NCI-H187 (cell line): ENCODE results near the gene OBSCN.

Source experiments
- DNase-seq, 2 experiments: peaks; one replicate each; lab custom pipeline; 2025; lab: John Stamatoyannopoulos, UW

OBSCN gene

GRCh38 chr1:228407106-228408040 is 199.5 kb downstream of the OBSCN start:
- DNase-seq: no peak

DNA sequence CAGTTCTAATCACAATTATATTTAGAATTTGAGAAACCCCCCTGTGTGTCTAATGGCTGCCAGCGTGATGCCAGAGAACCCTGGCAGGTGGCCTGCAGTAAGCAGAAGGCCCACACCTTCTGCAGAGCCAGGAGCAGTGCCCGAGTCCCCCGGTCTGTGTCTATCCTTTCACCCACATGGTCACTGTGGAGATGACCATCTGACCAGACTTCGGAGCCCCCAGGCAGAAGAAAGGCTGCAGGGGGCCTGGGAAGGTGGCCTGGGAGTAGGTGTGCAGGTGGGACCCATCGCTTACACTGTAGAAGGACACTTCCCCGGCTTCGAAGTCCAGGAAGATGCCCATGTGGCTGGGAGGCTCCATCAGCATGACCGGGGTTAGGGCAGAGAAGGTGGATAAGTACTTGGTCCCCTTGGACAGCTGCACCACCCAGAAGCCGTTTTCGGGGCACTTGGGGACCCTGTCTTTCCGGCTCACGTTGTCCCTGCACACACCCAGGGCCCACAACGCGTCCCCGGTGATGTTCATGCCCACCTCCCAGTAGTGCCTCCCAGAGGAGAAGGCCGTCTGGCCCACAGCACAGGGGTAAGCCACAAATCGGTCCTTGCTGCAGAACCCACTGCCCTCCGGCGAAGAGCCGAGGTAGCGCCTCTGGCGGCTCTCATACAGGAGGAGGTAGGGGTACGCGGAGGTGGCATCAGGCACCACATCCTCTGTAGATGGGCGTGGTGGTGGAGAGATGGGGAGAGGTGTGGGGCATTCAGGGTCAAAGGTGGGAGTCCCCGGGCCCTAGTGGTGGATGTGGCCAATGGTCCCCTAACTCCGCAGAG is 200.4 kb downstream of the OBSCN start:
- no peak for DNase-seq

GRCh38 chr1:228408869-228409805 is 201.3 kb downstream of the OBSCN start:
- no peak for DNase-seq

DNA sequence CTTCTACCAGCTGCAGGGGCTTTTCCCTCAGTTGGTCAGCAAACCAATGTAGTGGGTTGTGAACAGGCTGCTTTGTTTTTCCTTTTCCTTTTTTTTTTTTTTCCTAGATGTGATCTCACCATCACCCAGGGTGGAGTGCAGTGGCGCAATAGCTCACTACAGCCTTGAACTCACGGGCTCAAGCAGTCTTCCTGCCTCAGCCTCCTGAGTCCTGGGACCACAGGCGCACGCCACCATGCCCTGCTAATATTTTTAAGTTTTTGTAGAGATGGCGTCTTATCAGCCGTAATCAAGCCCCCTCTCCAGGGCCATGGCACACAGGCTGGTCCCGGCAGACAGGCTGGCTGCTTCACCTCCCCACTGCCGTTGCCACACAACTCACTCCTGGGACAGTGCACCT is 202.2 kb downstream of the OBSCN start:
- no peak for DNase-seq

DNA sequence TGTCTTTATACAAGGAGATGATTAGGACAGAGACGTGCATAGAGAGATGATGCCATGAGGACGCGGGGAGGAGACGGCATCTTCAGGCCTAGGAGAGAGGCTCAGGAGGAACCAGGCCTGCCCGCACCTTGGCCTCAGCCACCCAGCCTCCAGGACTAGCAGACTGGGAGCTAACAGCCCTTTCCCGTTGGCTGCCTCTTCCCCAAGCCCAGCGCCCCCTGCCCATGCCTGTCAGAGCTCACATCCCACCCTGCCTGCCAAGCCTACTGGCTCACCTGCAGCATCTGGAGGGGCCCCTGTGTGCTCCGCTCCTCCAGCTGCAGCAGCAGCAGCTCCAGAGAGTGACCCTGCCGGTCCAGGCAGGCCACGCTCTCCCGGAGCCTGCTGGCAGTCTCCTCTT is 202.8 kb downstream of the OBSCN start:
- no peak for DNase-seq

DNA sequence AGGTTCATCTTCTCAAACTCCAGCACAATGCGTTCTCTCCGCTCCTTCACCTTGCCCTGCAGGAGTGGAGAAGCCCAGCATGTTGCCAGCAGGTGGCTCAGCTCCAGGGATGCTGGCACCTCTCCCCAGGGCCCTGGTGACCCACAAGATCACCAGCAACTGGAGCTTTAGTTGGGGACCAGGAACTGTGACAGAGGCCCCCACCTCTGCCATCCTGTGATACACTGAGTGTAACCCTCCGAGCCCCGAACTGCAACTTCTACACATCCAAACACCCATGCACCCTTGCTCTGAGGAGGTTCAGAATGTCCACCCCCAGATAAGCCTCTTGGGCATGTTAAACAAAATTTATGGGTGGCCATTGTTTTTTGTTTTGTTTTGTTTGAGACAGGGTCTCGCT is 203.3 kb downstream of the OBSCN start:
- no peak for DNase-seq

- DNase-seq: no peak
Observed at GRCh38 chr1:228411548-228412430, 203.9 kb downstream of the OBSCN start.

DNA sequence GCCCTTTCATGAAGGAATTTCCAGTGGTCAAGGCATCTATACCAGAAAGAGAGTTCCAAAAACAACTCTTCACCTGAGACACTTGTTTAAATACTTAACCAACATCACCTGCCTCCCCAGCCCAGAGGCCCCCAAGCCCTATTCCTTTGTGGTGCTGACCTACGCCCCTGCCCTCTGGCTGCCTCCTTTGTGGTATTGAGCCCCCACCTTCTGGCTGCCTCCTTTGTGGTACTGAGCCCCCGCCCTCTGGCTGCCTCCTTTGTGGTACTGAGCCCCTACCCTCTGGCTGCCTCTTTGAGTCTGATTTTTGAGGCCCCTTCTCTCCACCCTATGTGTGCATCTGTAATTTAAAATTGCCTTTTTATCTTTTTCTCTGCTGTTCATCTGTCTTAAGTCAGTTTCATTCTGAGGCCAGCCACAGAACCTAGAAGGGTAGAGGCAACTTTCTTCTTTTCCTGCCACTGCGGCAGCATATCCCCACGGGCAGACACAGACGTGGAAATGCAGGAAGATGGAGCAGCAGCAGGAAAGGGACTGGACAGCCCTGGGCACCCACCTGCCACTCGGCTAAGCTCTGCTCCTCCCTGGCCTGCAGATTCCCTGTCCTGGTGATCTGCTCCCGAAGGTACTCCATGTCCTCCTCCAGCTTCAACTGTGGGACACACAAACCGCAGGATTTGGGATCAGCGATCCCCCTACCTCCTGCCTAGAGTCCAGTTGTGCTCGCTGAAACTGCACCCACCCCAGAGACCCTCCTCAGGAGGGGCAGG is 205.6 kb downstream of the OBSCN start:
- no peak for DNase-seq

- no peak for DNase-seq
Observed at GRCh38 chr1:228414511-228415211, 206.8 kb downstream of the OBSCN start.

DNA sequence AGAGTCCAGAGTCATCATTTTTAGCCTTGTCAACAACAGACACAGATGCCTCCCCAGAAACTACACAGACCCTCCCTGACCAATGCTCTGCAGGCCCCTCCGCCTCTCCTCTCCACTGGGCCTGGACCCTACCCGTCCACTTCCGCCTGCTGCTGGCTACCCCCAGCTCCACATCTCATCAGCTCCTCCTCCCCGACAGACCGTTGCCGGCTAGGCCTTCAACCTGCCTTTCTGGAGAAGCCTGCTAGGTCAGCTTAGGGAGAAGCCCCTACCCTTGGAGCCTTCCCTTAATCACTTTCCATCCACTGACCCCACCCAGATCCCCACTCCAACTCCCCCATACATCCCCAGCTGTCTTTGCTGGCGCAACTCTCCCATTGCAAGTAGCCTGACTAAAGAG is 207.4 kb downstream of the OBSCN start:
- no peak for DNase-seq

DNA sequence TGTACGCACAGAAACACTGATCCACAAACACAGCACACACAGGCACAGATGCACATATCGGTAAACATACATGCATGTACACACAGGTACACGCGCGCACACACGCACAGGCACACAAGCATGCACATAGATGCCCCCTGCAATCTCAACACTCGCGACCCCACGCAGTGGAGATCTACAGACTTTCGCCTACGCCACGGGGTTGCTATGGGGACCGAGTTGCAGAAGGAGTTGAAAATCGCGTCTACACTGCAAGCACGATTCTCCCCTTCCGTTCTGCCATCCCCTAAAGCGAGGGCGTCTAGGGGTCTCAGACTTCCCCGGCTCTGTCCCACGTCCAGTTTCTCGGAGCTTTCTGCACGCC is 208.0 kb downstream of the OBSCN start:
- DNase-seq: no peak

GRCh38 chr1:228416217-228416933 is 208.5 kb downstream of the OBSCN start, which contains the start of gene TRIM17:
Gene TRIM17 (minus strand): TSS chr1:228416861. CDS start chr1:228415072, 1,789 bp downstream.
- no peak for DNase-seq

DNA sequence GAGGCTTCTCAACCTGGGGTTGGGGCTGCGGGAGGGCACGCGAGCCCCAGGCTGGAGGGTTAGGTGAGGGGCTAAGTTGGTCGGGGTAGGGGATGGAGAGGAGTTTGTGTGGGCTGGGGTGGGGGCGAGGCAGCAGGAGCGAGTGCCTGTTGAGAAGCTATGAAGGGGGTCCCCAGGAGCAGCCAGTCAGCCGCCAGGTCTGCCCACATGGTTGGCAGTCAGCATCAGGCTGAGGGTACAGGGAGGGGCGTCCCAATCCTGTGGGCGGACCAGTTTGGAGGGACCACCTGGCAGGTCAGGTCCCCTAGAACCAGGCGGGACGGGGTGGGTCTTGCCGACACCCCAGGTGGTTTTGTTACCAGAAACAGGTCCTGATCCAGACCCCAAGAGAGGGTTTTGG is 209.2 kb downstream of the OBSCN start:
- no peak for DNase-seq

DNA sequence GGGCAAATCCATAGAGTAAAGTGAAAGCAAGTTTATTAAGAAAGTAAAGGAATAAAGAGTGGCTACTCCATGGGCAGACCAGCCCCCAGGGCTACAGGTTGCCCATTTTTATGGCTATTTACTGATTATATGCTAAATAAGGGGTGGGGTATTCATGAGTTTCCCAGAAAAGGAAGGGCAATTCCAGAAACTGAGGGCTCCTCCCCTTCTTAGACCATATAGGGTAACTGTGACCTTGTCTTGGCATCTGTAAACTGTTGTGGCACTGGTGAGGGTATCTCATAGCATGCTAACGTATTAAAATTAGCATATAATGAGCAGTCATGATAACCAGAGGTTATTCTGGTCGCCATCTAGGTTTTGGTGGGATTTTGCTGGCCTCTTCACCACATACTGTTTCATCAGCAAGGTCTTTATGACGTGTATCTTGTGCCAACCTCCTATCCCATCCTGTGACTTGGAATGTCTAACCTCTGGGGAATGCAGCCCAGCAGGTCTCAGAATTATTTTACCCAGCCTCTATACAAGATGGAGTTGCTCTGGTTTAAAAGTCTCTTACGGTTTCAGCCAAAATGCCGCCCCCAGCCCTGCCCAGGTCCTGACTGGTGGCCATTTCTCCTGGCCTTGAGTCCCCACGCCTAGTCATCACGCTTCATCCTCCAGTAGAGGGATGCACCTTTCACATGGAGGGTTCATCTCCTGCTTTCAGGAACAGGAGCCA is 209.8 kb downstream of the OBSCN start:
- no peak for DNase-seq

GRCh38 chr1:228420968-228421826 is 213.4 kb downstream of the OBSCN start:
- DNase-seq: no peak

DNA sequence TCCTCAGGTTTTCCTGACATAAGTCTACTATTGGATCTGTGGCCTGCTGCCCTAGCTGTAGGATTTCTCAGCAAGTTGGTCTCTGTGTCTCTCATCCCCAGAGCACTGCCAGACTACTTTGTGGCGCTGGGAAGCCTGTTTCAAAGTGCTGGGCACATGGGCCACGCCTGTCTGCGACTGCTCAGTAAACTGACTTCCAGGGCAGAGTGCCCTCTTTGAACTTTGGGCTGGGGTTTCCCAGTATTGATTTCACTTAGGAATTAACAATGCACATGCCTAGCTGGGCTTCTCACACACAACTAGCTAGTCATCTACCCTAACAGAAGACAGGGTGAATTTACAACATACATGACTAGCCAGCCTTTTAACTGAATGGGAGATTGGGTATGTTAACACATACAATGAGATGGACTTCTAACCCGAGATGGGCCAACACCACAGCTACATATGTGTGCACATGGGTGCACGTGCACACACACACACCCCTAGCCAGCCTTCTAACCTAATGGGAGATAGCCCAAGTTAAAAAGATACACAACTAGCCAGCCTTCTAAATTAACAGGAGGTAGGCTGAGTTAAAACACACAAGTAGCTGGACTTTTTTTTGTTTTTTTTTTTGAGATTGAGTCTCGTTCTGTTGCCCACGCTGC is 215.7 kb downstream of the OBSCN start:
- no peak for DNase-seq
